ENCODE measurements around the gene MX1.

DNA sequence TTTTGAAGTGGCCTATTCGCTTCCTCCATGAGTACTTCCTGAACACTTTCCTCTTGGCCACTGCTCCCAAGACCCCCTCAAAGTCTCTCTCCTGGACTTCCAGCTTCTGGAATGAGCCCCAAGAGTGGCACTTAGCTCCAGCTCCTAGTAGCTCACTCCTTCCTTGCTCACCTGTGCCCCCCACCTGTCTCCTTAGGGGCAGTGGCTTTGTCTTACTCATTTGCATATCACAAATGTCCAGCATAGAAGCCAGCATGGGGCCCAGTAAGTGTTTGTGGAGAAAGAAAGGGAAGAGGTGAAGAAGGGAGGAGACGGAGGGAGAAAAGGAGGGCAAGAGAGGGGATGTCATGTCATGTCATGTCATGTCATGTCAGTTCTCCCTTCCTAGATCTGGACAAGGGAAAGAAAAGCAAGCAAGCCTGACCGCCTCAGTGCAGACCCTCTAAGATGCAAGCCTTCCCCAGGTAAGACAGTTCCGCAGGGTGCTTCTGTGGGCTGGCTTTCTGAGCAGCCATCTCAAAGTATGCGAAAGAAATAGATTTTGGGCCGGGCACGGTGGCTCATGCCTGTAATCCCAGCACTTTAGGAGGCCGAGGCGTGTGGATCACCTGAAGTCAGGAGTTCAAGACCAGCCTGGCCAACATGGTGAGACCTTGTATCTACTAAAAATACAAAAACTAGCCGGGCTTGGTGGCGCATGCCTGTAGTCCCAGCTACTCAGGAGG is 6.9 kb upstream of the MX1 start:
- TF ChIP-seq, protein P1, sequence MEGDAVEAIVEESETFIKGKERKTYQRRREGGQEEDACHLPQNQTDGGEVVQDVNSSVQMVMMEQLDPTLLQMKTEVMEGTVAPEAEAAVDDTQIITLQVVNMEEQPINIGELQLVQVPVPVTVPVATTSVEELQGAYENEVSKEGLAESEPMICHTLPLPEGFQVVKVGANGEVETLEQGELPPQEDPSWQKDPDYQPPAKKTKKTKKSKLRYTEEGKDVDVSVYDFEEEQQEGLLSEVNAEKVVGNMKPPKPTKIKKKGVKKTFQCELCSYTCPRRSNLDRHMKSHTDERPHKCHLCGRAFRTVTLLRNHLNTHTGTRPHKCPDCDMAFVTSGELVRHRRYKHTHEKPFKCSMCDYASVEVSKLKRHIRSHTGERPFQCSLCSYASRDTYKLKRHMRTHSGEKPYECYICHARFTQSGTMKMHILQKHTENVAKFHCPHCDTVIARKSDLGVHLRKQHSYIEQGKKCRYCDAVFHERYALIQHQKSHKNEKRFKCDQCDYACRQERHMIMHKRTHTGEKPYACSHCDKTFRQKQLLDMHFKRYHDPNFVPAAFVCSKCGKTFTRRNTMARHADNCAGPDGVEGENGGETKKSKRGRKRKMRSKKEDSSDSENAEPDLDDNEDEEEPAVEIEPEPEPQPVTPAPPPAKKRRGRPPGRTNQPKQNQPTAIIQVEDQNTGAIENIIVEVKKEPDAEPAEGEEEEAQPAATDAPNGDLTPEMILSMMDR (conservative IDR thresholded peaks at IDR 0.05; ENCODE audit: low read length): no peak
- no peak for TF ChIP-seq EZH2phosphoT487 (IDR thresholded peaks at IDR 0.05; ENCODE audit: borderline replicate concordance)

Data from Loucy (cell line).